Measurements from ENCODE around the gene COL6A6.

Gene COL6A6

GRCh38 chr3:130565224-130565623, 48.2 kb downstream of the COL6A6 start:
- Mint-ChIP-seq H3K4me1 (no peaks in the 10 kb centered on the region), H3K9me3 (no peaks in the 10 kb centered on the region), H3K4me3 (no peak overlapping the region), H3K36me3 (ENCODE audit: low read depth) (no peaks in the 10 kb centered on the region), H3K27ac (no peak overlapping the region), H3K27me3 (ENCODE audit: low read depth) (peaks cover 6% of the 10 kb centered on the region)
- TF ChIP-seq, protein P1, sequence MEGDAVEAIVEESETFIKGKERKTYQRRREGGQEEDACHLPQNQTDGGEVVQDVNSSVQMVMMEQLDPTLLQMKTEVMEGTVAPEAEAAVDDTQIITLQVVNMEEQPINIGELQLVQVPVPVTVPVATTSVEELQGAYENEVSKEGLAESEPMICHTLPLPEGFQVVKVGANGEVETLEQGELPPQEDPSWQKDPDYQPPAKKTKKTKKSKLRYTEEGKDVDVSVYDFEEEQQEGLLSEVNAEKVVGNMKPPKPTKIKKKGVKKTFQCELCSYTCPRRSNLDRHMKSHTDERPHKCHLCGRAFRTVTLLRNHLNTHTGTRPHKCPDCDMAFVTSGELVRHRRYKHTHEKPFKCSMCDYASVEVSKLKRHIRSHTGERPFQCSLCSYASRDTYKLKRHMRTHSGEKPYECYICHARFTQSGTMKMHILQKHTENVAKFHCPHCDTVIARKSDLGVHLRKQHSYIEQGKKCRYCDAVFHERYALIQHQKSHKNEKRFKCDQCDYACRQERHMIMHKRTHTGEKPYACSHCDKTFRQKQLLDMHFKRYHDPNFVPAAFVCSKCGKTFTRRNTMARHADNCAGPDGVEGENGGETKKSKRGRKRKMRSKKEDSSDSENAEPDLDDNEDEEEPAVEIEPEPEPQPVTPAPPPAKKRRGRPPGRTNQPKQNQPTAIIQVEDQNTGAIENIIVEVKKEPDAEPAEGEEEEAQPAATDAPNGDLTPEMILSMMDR (IDR thresholded peaks at IDR 0.05; ENCODE audit: unreplicated experiment in 3 of 3): no peak
